DMS53 (cell line): ENCODE results near the gene HIVEP1.

Source experiments
- DNase-seq: peaks from one replicate; lab custom pipeline; 2025; lab: John Stamatoyannopoulos, UW

The HIVEP1 gene

DNA sequence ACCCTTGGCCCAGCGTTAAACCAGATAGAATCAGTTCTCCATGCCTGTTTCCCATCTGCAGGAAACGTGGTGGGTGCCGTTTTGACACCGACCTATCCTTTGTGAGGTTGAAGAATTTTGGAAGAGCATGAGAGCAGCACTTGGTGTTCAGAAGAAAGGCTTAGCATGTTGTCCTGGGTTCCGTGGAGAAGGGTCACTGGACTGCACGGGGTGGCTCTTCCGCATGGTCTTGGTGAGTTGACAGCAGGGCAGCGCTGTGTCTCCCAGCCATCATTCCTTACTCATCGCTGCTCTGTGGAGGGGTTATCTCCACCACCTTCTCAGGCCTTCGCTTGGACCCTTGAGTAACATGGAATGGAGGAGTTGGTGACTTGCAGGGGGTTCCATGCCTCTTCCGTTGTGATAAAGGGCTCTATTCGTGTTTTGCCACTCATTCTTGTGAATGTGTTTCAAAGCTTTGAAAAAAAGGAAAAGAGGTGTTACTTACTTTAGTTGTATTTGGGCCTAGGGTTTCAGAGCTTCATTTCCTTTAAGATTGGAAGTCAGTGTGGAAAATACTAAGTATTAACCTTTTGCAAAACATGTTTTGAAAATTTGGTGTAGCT, 8.2 kb downstream of the HIVEP1 start:
- no peak for DNase-seq

DNA sequence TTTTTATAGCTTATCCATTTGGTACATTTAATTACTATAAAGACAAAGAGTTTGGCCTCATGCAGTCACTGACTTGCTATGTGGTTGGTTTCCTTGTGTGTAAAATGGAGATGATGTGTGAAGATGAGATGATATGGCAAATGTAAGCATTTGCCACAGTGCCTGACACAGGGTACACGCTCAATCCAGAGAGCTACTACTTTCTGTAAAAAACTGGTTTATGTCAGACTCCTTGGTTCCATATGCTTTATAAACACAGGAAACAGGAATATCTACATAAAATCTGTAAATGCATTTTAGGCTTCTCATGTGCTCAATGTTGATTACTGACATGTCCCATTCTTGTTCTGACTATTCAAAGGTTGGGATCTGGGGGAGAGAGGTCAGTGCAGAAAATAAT, 10.4 kb downstream of the HIVEP1 start:
- DNase-seq, result no peak

DNA sequence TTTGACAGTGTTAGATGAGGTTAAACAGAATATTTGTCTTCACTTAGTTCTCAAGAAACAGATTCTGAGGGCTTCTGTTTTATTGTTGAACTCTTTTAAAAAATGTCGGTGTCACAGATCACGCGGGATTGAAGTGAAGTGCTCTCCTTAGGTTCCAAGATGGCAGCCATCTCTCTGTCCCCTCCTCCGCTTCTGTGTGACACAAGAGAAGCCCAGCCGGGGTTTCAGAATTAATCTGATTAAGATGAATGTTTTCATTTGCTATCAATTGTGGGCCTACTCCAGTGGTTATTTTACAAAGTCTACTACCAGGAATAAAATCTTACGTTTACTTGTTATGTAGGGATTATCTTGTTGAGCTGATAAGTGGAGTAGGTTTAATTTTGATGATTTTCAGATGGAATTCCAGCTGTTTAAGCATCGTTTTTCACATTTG, 10.9 kb downstream of the HIVEP1 start:
- no peak for DNase-seq

DNA sequence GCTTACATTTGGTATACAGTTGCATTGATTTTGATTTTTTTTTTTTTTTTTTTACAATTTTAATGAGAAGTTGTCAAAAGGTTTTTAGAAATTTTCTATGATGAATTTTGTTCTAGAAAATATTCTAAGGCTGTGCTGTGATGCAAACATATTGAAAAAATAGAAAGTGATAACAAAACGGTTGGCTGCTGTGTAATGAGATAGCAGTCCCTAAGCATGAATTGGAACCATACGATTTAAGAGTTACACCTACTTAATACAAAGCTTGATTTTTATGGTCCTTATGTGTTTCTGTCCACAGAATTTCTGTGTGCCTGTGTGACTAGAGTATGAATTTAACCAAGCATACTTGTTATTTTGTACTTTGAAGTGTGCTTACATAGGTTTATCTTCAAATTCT, 12.1 kb downstream of the HIVEP1 start:
- DNase-seq, result no peak

DNA sequence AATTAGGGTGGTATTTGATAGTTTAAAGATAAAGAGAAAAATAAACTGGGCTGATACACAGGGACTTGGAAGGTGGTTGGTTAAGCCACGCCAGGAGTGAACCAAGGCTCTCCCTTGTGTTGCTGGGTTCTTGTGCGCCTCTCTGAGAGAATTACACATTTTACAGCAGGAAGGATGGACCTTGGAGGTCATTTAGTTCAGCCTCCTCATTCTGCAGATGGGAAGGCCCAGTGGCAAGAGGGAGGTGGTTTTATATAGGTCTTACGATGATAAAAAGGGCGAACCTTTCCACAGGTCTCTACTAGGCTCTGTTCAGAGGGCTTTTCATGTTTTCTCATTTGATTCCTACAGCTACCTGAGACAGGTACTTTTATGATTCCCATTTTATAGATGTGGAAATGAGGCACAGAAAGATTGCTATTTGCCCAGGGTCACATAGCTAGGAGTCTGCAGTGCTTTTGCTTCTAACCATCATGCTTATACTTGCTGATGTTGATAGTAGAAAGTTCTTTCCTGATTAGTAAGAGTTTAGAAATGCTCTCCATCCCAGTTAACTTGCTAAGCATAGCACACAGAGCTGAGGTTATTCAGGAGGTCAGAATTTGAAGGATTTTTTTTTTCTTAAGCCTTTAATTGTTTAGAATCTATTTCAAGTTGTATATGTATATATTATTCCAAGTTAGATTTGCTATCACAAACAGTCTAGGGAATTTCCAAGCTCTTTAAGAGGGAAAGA, 12.8 kb downstream of the HIVEP1 start:
- DNase-seq, result no peak

DNA sequence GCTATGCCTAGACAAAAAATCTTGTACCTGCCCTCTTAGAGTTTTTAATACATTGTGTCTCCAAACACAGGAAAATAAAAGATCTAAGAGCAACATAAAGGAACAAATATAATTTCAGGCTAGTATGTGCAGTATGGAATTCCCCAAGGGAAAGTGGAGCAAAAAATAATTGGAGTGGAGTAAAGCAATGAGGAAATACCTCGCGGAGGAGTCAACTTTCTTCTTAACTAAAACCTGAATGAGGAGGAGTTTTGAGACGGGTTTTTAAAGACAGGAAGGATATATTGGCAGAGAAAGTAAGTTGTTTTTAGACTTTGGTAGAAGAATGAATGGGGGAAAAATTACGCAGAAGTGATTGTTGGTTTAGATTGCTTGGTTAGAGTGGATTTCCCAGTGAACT, 14.0 kb downstream of the HIVEP1 start:
- DNase-seq, result no peak

DNA sequence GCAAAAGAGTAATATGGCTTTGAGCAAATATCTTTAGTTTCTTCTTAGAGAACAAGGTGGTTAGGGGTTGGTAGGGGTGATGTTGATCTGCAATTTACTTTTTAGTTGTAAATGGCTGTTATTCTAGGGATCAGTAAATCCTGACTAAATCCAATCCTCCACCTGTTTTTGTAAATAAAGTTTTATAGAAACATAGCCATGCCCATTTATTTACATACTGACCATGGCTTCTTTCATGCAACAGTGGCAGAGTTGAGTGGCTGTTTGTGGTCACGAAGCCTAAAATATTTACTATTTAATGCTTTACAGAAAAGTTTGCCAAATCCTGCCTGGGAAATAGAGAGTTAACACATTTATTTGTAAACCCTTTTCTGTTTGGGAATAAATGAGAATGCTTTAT, 14.7 kb downstream of the HIVEP1 start:
- DNase-seq, result no peak

DNA sequence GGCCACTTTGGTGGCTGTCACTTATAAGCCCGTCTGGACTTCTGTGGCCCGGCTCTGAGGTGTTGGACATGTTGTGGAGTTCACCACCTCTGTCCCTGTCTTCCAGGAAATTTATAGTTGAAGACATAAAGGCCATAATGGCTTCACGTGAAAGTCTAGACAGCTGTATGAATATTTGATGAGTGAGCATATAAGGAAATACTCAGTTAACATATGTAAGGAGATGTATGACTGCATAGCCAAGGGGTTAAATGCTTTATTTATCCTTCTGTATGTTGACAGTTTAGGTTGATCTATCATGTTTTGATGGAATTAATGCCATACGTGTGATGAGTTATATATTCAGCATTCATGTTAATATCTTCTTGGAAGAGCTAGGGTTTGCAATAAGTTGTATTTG, 16.1 kb downstream of the HIVEP1 start:
- no peak for DNase-seq

DNA sequence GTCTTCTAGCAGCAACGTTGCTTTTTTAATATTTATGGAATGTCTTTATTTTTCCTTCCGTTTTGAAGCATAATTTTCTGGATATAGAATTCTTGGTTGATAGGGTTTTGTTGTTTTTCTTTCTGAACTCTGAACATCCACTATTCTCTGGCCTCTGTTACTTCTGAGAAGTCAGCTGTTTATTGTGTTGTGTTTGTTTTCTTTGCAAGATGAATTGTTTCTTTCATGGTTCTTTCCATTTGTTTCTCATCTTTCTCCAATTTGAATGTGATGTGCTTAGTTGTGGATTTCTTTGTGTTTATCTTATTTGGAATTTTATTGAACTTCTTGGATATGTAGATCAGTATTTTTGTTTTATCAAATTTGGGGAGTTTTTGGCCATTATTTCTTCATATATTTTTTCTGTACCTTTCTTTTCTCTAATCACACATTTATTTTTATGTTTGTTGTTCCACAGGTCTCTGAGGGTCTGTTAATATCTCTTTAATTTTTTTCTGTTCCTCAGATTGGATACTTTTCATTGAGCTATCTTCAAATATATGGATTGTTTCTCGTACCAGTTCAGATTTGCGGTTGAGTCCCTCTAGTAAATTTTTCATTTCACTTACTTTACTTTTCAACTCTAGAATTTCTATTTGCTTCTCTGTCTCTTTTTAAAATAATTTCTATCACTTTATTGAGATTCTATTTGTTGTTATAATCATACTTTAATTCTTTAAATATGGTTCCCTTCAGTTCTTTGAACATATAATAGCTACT, 18.0 kb downstream of the HIVEP1 start:
- no peak for DNase-seq

DNA sequence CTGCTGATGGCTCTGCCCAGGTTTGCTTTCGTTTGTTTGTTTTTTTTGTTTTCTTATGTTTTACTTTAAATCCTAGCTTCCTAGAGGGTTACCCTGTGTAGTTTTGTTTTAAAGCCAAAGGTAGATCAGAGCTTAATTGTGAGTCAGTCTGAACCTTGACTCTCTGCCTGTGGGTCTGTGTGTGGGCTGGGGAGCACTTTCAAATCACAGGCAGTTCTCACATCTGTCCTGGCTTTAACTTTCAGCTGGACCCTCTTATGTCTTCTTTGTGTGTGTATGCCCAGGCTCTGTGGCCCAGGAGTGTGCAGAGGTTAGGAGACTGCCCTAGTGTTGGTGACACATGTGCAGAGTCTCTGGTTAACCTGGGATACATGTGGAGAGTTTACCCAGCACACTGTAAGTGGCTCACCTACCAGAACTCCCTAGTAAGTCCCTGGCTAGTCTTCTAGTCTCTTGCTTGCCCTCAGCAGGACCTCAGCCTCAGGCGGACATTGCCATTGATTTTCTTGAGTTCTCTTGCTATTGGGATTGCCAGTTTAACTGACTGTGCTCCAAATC, 19.0 kb downstream of the HIVEP1 start:
- no peak for DNase-seq

DNA sequence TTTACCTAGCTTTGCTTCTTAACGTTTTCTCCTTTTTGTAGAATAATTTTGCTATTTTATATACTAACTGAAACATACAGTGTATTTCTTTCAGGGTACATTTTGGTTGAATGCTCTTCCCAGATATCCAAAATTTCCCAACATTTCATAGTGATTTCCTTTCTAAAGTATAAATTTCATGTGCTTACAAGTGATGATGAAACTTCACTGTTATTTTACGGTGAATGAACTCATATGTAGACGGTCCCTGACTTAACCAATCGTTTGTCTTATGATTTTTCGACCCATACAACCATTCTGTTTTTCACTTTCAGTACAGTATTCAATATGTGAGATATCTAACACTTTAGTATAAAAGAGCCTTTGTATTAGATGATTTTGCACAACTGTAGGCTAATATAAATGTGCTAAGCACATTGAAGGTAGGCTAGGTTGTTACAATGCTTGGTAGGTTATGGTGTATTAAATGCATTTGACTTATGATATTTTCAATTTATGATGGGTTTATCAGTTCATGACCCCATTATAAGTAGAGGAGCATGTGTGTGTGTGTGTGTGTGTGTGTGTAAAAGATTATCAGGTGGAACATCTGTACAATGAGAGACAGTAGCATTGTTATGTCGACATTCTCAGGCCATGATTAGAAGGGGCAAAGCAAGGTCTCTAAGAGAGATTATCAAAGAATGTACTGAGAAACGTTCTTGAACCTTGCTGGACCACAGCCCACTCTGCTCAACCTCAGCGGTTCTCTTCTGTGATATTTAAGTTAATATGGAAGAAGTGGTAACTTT, 20.9 kb downstream of the HIVEP1 start:
- no peak for DNase-seq

DNA sequence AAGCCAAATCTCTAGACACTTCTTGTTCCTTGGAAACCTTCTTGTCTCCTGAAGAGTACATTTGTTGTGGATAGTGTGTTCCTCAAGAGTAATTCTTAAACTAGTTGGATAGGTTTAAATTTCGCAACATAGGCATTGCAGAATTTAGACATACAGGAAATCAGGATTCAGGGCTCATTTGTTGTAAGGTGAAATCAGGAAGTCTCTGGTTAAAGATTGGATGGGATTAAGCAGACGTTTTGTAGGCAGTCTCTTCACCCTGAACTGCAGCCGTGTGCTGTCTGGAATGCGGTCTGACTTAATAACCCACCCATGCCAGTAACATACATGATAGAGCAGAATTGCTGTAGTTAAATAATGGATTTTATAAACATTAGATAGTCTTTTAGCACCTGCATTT, 21.7 kb downstream of the HIVEP1 start:
- DNase-seq, result no peak

DNA sequence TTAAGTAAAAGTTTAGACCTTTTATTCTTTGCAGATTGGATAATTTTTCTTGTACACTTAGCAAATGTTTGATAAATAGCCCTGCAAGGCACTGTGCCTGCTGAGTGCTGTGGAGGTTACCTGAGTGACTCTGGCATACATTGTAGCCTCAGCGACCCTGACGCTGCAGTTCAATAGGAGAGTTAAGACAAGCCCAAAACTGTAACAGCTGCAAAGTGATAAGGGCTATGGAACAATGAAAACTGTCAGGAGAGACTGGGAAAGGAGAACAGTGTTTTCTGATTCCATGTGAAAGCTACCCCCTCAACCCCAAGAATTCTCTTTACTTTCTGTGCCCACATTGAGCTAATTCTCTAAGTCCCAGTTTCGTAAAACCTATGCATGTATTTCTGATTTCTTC, 22.2 kb downstream of the HIVEP1 start:
- DNase-seq, result no peak

DNA sequence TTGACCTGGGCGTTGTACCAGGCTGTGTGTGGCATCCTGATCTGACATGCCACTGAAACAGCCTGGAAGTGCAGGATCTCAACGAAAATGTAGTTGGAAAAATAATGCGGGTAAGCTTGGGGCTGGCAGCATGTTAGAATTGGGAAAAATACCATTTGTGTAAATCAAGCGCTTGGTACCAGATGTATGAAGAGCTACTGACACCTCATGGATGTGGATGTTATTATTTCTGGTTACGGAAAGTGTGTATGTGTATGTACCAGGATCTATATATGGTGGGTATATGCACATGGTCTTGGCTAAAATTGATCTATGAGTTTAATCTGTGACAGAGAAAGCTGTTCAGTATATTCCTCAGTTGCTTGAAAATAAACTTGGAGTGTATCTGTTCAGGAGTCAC, 22.7 kb downstream of the HIVEP1 start:
- DNase-seq, result no peak

DNA sequence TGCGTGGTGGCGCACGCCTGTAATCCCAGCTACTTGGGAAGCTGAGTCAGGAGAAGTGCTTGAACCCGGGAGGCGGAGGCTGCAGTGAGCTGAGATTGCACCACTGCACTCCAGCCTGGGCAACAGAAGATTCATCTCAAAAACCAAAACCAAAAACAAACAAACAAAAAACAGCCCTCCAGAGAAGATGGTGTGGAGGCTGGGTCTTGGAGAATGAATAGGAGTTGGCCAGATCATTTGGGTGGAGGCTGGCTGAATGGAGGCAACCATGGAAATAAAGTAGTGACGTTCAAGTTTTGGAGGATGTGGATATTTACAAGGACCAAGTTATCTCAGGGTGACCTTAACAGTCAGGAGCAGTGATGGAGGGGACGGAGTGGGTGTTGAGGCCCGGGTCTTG, 24.7 kb downstream of the HIVEP1 start:
- no peak for DNase-seq

DNA sequence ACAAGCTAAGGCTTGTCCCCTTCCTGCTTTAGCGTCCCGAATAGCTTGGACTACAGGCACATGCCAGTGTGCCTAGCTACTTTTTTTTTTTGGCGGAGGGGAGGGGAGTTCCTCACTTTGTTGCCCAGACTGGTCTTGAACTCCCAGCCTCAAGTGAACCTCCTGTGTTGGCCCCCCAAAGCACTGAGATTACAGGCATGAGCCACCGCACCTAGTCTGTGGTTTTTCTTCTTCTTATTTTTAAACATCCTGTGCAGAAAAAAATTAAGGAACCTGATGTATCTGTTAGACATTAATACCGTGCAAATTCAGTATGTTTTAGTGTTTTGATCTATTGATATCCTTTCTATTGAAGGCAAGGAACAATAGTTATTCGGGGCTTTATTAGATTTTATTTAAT, 25.7 kb downstream of the HIVEP1 start:
- no peak for DNase-seq

DNA sequence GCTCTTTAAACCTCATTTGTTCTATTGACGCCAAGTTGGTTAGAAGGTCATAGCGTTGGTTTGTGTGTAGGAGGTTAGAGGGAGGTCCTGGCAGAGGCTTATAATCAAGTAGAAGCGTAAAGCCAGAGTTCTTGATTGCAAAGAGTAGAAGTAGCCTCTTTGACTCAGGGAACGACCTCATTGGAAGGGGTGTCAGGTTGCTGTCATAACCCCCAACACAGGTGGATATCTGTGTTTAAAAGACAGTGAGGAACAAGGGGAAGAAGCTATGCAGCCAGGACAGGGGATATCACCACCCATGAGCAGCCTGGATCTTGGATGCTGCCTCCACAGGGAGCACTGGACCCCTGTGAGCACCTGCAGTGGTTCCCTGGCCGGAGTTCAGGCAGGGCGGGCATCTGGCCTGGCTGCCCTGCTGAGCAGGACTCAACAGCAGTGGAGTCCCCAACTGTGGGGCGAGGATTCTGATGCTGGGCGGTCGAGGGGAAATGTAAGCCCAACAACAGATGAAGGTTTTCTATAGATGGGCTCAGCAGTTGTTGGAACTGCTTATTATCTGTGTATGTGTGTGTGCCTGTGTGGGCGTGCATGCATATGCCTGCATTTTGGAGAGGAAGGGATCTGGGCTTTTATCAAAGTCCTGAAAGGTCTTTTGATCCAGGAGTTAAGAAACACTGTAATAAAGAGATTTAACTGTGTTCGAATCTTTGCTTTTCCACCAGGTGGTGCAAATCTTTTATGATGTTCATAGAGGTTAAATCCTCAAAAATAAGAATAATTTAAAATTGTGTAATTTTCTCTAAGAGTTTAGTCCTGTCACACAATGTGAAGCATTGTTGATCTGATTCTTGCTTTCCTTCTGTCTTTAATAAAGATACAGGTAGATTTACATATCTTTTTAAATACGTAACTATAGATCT, 27.7 kb downstream of the HIVEP1 start:
- DNase-seq, result peak; percentile 4

DNA sequence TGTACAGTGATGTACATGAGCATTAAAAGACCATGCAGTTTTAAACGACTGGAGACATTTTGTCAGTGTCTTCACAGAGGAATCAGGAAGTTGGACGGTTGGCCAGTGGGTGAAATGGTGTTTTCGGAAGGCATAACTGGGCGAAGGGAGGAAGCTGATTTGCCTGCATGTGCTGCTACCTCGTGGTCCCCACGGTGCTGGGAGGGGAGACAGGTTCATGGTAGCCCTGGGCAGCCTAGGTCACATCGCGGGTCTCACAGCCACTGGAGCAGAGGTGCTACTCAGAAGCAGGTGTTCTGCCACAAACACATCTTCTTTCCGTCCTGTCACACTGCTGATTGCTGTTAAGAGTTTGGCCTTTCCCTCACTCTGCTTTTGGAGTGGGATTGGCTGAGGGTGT, 35.2 kb downstream of the HIVEP1 start:
- no peak for DNase-seq

DNA sequence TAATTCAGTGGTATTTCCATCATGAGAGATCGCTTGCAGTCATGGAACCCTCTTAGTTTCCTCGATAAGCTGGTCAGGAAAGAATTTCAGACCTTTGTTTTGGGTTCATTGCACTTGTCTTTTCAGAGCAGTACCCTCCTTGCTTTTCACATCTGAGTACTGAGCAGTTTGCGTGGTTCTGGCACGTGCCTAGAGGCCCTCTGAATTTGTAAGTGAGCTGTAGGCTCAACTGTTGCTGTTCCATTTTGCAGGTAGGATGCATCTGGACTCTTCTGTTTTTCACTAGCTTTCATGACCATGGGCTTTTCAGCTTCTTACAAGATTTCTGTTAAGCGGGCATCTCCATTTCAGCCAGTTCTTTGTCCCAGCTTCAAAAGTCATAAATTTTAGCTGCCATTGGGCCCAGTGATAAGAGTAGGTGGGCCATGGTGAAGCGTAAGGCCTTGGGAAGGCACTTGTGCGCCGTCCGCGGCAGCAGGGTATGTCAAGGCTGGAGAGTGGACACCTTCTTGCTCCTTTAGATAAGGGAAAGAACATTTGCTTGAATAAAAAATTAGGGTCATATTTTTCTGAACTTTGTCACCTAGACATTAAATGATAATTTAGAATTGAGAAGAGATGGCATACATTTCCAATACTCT, 35.8 kb downstream of the HIVEP1 start:
- no peak for DNase-seq

DNA sequence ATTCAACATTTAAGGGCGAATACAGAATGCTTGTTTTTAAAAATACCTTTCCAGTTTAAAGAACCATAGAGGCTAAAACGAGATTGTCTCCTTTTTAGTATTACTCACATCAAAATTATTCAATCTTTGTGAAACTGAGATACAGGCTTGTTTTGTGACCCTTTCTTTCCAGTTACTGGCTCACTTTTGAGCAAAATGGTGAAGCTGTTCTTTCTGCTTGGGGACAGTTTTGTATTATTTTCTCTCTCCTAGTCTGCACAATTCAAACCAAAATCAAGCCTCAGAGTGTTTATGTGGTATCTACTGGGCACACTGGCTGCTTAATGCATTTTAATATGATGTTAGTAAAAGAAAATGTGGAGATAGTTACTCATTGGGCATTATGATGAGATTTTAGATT, 36.5 kb downstream of the HIVEP1 start:
- DNase-seq, result no peak

DNA sequence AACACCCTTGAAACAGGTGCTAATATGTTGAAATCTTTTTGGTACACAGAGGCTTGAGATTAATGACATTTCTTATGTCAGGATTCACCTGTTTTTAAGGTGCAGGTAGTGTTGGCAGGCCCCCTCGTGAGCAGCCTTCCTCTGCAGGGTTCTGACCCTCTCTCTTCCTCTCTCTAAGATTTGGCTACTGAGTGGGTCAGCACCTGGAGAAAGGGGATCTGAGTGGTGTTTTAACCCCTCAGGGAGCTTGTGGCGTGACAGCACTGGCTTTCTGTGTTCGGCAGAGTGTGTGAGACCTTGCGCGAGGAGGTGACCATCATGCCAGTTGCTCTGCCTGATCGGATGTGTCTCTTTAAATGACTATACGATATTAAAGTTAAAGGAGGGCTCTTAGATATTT, 37.1 kb downstream of the HIVEP1 start:
- DNase-seq, result no peak
